ENCODE results near the gene LRRC46.

DNA sequence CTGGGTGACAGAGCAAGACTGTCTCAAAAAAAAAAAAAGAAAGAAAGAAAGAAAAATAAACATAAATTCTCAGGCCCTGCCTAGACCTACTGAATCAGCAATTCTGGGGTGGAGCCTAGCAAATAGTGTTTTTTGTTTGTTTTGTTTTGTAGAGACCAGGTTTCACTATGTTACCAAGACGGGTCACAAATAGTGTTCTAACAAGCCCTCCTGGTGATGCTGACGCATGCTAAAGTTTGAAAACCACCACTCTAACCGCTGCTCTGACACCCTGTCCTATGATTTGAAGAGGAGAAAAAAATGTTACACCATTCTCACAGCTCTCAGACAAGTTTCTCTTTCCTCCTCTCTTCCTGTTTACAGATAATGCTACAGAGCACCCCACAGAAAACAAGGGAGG lies 1.6 kb upstream of the LRRC46 start:
- TF ChIP-seq GATA3 (IDR thresholded peaks at IDR 0.05; ENCODE audit: low read depth, low read length) = no peak
- no peak for TF ChIP-seq GATA2 (IDR thresholded peaks at IDR 0.05; ENCODE audit: low read depth, low read length)
